ENCODE data around the gene POLR2M. TPM values are rescaled to one million over a fixed set of nuclear protein-coding genes. Genes with fewer than 3 reads are reported as not detected.

Gene POLR2M
- total and polyA plus RNA-seq, 2 donors (not counting 1 experiment from before 2014, with no cell fraction given) = 17.0 to 67.4 TPM

DNA sequence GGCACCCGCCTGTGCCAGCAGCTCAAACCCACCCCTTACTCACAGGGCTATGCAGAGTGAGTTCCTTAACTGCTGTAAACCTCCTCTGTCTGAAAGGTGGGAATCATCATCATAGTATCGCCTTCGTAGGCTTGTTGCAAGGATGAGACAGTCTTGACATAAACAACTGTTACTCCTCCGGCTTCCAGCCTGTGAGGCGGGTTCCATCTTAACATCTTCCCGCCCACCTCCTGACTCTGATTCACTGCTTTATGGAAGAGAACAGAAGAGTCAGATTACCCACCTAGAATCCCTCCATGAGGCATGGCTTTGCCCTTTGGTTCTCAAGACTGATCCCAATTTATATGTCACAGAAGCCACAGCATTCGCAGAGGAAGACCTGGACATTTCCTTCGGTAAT is 21.9 kb downstream of the POLR2M start:
- Mint-ChIP-seq H3K27ac (no peak overlapping the region), H3K9me3 (ENCODE audit: insufficient read depth) (no peaks in the 10 kb centered on the region), H3K4me1 (no peaks in the 10 kb centered on the region), H3K4me3 (no peak overlapping the region), H3K27me3 (no peaks in the 10 kb centered on the region)
- H3K27ac ChIP-seq (ENCODE audit: low read length in 2 of 2) = no peak overlapping the region
- no peak overlapping the region for H2AFZ ChIP-seq (ENCODE audit: insufficient read depth, low read depth, low read length, poor library complexity, severe bottlenecking)
- H3K27me3 ChIP-seq (replicated peaks in 1 of 4; ENCODE audit: control extremely low read depth in 1 of 4, control insufficient read depth in 3 of 4, insufficient read depth in 4 of 4, low read length in 3 of 4) = no peaks in the 10 kb centered on the region
- ChIA-PET POLR2A (no interaction called here), CTCF (no interaction called here)
- H3K9ac ChIP-seq (ENCODE audit: low read length) = no peak overlapping the region
- no peak overlapping the region for H3K4me2 ChIP-seq (replicated peaks; ENCODE audit: low read depth, low read length, poor library complexity, severe bottlenecking)
- 100% methylated on average over 8 of the region's 8 CpGs for WGBS (ENCODE audit: insufficient coverage)
- TF ChIP-seq, protein P1, sequence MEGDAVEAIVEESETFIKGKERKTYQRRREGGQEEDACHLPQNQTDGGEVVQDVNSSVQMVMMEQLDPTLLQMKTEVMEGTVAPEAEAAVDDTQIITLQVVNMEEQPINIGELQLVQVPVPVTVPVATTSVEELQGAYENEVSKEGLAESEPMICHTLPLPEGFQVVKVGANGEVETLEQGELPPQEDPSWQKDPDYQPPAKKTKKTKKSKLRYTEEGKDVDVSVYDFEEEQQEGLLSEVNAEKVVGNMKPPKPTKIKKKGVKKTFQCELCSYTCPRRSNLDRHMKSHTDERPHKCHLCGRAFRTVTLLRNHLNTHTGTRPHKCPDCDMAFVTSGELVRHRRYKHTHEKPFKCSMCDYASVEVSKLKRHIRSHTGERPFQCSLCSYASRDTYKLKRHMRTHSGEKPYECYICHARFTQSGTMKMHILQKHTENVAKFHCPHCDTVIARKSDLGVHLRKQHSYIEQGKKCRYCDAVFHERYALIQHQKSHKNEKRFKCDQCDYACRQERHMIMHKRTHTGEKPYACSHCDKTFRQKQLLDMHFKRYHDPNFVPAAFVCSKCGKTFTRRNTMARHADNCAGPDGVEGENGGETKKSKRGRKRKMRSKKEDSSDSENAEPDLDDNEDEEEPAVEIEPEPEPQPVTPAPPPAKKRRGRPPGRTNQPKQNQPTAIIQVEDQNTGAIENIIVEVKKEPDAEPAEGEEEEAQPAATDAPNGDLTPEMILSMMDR (IDR thresholded peaks at IDR 0.05) = no peak
- no peak for TF ChIP-seq EZH2 (IDR thresholded peaks at IDR 0.05; ENCODE audit: borderline replicate concordance, insufficient read depth, low read depth, low read length, poor library complexity, severe bottlenecking)
- intact Hi-C loops (cut with micrococcal nuclease) = no loop called here
- no peaks in the 10 kb centered on the region for H4K20me1 ChIP-seq (ENCODE audit: control insufficient read depth, insufficient read depth, low read length, poor library complexity, severe bottlenecking)
- no peak for ATAC-seq (ENCODE audit: low read depth)
- H3K36me3 ChIP-seq (replicated peaks in 1 of 2; ENCODE audit: control extremely low read depth in 1 of 2, control insufficient read depth in 1 of 2, extremely low read depth in 1 of 2, insufficient read depth in 2 of 2, low read length in 1 of 2) = no peaks in the 10 kb centered on the region
- DNase-seq = no peak
- no peaks in the 10 kb centered on the region for H3K4me1 ChIP-seq (ENCODE audit: control insufficient read depth in 2 of 2, insufficient read depth in 2 of 2, low read length in 2 of 2)
- peaks cover 0 to 4% (median 0%) of the 10 kb centered on the region in 3 donors for H3K9me3 ChIP-seq (ENCODE audit: control extremely low read depth in 1 of 3, control insufficient read depth in 2 of 3, insufficient read depth in 1 of 3, low read length in 2 of 3)
- H3K4me3 ChIP-seq (ENCODE audit: control extremely low read depth in 1 of 5, extremely low read depth in 1 of 5, insufficient read depth in 1 of 5, low read depth in 2 of 5, low read length in 4 of 5) = no peak overlapping the region
- no peaks in the 10 kb centered on the region for H3K79me2 ChIP-seq (ENCODE audit: control insufficient read depth, insufficient read depth, low read length)

DNA sequence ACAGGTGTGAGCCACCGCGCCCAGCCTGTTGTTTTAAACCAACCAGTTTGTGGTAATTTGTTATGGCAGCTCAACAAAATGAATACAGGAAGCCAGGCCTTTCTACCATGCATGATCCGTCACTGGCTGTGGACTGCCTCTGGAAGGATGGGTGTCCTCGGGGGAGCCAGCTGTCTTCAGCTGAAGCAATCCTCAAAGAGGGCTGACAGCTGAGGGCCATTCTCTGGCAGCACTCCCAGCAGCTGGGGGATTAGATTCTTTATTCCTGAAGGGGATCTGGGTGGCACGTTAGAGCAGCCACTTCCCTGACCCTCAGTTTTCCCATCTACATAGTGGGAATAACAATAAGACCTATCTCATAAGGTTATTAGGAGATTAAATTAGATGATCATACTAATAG is 24.4 kb downstream of the POLR2M start:
- Histone ChIP-seq H3K9me3 (ENCODE audit: control extremely low read depth in 1 of 3, control insufficient read depth in 2 of 3, insufficient read depth in 1 of 3, low read length in 2 of 3) (no peaks in the 10 kb centered on the region), H3K9ac (ENCODE audit: low read length) (no peak overlapping the region), H3K4me1 (ENCODE audit: control insufficient read depth in 2 of 2, insufficient read depth in 2 of 2, low read length in 2 of 2) (no peaks in the 10 kb centered on the region), H3K4me3 (ENCODE audit: control extremely low read depth in 1 of 5, extremely low read depth in 1 of 5, insufficient read depth in 1 of 5, low read depth in 2 of 5, low read length in 4 of 5) (no peak overlapping the region), H3K36me3 (replicated peaks in 1 of 2; ENCODE audit: control extremely low read depth in 1 of 2, control insufficient read depth in 1 of 2, extremely low read depth in 1 of 2, insufficient read depth in 2 of 2, low read length in 1 of 2) (no peaks in the 10 kb centered on the region), H4K20me1 (ENCODE audit: control insufficient read depth, insufficient read depth, low read length, poor library complexity, severe bottlenecking) (no peaks in the 10 kb centered on the region), H2AFZ (ENCODE audit: insufficient read depth, low read depth, low read length, poor library complexity, severe bottlenecking) (no peak overlapping the region), H3K27me3 (replicated peaks in 1 of 4; ENCODE audit: control extremely low read depth in 1 of 4, control insufficient read depth in 3 of 4, insufficient read depth in 4 of 4, low read length in 3 of 4) (no peaks in the 10 kb centered on the region), H3K27ac (ENCODE audit: low read length in 2 of 2) (no peak overlapping the region), H3K79me2 (ENCODE audit: control insufficient read depth, insufficient read depth, low read length) (no peaks in the 10 kb centered on the region), H3K4me2 (replicated peaks; ENCODE audit: low read depth, low read length, poor library complexity, severe bottlenecking) (no peak overlapping the region)
- ChIA-PET CTCF (interaction anchor here (1.0 to 1.9 kb wide), 4 partner anchors 8 to 171 kb away, joined by 3 to 4 read pairs (median 4); no protein-coding TSS in a partner anchor), POLR2A (no interaction called here)
- no peaks in the 10 kb centered on the region for H3K9me3 Mint-ChIP-seq (ENCODE audit: insufficient read depth)
- TF ChIP-seq, protein P1 (IDR thresholded peaks at IDR 0.05) = no peak
- TF ChIP-seq EZH2 (IDR thresholded peaks at IDR 0.05; ENCODE audit: borderline replicate concordance, insufficient read depth, low read depth, low read length, poor library complexity, severe bottlenecking) = no peak
- H3K4me3 Mint-ChIP-seq = no peak overlapping the region
- no peaks in the 10 kb centered on the region for H3K27me3 Mint-ChIP-seq
- no peak overlapping the region for H3K27ac Mint-ChIP-seq
- intact Hi-C loops (cut with micrococcal nuclease) = no loop called here
- 97% methylated on average over 4 of the region's 5 CpGs for WGBS (ENCODE audit: insufficient coverage)
- ATAC-seq (ENCODE audit: low read depth) (no peak), DNase-seq (no peak)
- H3K4me1 Mint-ChIP-seq = no peaks in the 10 kb centered on the region

Data from B cell (primary cell).